GM21737 (cell line): Measurements from ENCODE around the gene CFHR3.
"Not testable (repeated sequence)": the region's sequence is repeated elsewhere in the genome, so short reads cannot be mapped to it uniquely, and the experiment has no call there.

ENCODE experiments used
- ATAC-seq: cut with Tn5 transposase; IDR thresholded peaks from one replicate; pipeline ENCODE4 v1.9.1; 2021; ENCODE audit warnings: mild to moderate bottlenecking, moderate library complexity; ENCODE audit not compliant: unreplicated experiment

Gene CFHR3

DNA sequence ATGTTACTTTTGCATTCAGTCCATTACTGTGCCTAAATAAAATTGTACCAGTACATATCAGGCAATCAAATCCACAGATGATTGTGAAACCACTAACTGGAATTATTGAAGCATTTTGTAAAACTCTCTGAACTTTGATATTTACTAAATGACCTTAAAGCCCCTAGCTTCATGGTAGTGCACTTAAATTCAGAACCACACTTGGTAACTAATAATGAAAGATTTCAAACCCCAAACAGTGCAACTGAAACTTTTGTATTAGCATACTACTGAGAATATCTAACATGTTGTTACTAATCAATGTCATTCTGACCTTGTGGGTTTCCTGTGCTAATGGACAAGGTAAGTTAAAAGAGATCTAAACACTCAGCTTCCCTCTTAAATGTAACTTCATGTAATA is at the start of gene CFHR3:
TSS of gene CFHR3 (plus strand) at position 238 of the 400 bp plus-strand sequence. CDS start at position 285, 47 bp downstream.
- ATAC-seq: peak; percentile 78

DNA sequence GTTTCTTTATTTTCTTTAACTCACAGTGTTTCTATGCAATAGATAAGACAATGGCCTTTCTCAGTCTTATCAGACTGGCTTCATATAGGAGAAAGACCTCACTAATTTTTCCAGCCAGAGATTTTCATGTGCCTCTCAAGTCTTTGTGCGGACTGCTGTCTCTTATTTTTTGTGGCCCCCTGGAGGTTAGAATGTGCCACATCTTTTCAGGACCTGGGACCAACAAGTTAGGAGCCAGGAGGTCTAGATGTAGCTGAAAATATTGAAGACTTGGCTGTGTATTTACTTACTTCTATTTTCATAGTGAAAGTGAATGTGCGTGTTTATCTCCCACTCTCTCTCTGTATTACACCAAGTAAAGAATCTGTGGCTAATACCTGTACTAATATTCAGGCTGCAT is 42.1 kb upstream of the CFHR3 start:
- no peak for ATAC-seq

GRCh38 chr1:196733091-196733970 is 41.3 kb upstream of the CFHR3 start:
- ATAC-seq: no peak

DNA sequence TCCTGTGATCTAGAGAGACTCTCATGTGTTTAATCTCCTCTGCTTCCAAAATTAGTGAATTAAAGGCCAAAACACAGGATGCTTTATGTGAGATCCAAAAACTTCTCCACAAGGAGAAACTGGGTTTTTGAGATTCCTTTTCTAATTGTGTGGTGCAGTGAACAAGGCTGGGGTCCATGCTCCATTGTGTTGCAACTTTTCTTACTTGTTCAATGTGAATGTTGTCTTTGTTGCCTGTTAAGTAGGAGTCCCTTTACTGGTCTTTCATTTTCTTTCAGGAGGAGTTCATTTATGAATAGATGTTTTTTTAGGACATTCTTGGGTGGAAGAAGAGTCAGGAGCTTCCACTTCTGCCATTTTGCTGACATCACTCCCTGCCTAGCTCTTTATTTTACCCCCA is 40.6 kb upstream of the CFHR3 start:
- no peak for ATAC-seq

DNA sequence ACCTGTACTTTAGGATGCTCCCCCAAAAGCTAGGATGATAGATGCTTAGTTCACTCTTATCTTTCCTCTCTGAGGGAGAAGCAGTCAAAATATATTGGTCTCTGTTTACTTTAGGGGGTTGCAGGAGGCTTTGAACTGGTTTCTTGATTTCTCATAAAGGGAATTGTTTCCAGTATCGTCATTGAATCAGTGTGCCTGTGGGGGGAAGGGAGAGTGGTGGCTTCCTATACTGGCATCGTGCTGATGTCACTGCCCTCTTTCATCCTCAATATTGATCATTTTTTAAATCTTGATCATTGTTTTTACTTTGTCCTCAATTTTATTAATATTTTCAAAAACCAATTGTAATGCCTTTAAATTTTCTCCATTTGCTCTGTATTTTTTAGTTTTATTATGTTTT is 40.2 kb upstream of the CFHR3 start:
- no peak for ATAC-seq

DNA sequence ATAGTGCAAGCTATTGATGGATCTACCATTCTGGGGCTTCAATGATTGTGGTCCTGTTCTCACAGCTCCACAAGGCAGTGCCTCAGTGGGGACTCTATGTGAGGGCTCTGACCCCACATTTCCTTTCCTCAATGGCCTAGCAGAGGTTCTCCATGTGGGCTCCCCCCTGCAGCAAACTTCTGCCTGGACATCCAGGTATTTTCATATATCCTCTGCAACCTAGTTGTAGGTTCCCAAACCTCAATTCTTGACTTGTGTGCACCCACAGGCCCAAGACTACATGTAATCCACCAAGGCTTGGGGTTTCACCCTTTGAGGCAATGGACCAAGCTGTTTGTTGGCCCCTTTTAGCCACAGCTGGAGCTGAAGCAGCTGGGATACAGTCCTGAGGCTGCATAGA is 35.9 kb upstream of the CFHR3 start:
- no peak for ATAC-seq

DNA sequence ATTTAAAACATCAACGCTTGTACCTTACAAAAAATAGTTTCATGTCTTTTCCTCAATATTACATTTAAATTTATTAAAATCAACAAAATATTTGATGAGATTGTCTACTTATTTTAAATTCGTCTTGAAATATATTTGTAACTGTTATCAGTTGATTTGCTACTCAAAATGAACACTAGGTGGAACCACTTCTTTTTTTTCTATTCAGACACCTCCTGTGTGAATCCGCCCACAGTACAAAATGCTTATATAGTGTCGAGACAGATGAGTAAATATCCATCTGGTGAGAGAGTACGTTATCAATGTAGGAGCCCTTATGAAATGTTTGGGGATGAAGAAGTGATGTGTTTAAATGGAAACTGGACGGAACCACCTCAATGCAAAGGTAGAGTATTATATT is 31.4 kb upstream of the CFHR3 start:
- not testable (repeated sequence) for ATAC-seq

DNA sequence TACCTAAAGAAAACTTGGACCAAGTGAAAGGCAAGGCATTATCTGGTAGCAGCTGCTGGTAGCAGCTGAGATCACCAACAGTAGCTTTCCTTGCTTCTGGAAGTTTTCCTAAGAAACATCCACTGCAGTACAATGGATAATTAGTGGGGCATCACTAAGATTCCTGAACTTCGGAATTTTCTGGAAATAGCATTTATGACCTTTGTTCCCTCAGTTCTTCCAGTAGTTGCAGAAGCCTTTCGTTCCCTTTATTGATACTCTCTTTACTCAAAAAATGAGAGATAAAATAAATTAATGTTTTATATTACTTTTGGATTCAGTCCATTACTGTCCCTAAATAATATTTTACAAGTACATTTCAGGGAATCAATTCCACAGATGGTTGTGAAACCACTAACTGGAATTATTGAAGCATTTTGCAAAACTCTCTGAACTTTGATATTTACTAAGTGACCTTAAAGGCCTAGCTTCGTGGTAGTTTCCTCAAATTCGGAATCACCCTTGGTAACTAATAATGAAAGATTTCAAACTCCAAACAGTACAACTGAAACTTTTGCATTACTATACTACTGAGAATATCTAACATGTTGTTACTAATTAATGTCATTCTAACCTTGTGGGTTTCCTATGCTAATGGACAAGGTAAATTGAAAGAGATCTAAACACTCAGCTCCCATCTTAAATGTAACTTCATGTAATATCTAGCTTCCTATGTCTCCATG is 9.5 kb upstream of the CFHR3 start:
- ATAC-seq: not testable (repeated sequence)

DNA sequence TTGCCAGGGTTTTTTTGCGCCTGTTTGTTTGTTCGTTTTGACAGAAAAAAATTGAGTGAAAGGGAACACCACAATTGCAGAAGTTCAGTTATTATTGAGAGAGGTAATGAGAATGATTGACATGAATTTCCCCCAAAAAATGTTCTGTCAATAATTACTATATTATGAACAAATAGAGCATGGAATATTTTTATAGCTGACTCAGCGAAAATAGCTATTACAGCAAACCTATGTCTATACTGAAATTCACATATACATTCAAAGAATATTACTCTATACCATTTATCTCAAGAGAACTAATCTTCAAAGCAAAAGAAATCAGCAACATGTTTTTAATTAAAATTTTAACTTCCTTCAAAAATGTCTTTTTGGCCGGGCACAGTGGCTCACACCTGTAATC is 4.8 kb upstream of the CFHR3 start:
- ATAC-seq: not testable (repeated sequence)

DNA sequence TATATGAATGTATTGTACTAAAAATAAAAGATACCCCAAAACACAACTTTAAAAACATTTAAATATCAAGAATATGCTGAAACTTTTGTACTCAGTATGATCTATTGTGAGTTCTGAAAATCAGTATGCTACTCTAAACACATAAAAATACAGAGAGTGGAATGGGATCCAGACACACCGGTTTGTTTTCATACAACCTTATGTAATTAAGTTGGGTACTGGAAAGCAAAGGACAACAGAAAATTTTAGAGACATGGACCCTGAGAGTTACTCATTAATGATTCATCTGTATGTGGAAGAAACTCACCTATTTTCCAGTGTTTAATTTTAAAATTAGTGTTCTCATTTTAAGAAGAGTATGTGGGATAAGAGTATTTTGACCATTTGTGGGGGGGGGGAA is 927 bp upstream of the CFHR3 start:
- no peak for ATAC-seq

GRCh38 chr1:196774175-196774574 is 465 bp upstream of the CFHR3 start:
- no peak for ATAC-seq

GRCh38 chr1:196777603-196778002 is 3.0 kb downstream of the CFHR3 start:
- ATAC-seq: no peak

- ATAC-seq: no peak
Observed at GRCh38 chr1:196779093-196779492, 4.5 kb downstream of the CFHR3 start.

GRCh38 chr1:196791252-196791651 is 16.6 kb downstream of the CFHR3 start:
- not testable (repeated sequence) for ATAC-seq

- not testable (repeated sequence) for ATAC-seq
Observed at GRCh38 chr1:196794103-196794502, 19.5 kb downstream of the CFHR3 start.

DNA sequence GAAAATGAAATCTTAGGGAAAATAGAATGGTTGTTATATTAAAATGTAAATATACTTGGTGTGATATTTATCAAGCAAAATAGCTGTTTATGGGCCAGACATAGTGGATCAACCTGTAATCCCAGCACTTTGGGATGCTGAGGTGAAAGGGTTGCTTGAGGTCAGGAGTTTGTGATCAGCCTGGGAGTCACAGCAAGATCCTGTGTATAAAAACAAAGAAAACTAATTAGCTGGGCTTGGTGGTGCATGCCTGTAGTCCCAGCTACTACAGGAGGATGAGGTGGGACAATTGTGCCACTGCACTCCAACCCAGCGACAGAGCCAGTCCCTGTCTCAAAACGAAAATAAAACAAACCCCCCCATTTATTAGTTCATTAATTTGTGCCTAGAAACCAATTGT is 23.3 kb downstream of the CFHR3 start:
- no peak for ATAC-seq

GRCh38 chr1:196801920-196802319 is 27.3 kb downstream of the CFHR3 start:
- not testable (repeated sequence) for ATAC-seq

DNA sequence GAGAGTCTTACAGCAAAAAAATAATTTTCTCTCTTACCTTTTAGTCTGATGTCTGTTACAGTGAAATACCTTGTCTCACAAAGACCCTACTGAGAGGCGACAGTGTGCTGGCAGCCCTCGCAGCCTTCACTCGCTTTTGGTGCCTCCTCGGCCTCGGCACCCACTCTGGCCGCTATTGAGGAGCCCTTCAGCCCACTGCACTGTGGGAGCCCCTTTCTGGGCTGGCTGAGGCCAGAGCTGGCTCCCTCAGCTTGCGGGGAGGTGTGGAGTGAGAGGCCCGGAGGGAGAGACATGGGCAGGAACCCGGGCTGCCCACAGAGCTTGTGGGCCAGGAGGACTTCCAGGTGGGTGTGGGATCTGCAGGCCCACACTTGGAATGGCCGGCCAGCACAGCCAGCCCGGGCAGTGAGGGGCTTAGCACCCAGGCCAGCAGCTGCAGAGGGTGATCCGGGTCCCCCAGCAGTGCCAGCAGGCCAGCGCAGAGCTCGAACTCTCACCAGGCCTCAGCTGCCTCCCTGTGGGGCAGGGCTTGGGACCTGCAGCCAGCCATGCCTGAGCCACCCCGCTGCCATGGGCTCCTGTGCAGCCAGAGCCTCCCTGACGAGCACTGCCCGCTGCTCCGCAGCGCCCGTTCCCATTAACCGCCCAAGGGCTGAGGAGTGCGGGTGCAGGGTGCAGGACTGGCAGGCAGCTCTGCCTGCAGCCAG is 34.0 kb downstream of the CFHR3 start:
- ATAC-seq: no peak

DNA sequence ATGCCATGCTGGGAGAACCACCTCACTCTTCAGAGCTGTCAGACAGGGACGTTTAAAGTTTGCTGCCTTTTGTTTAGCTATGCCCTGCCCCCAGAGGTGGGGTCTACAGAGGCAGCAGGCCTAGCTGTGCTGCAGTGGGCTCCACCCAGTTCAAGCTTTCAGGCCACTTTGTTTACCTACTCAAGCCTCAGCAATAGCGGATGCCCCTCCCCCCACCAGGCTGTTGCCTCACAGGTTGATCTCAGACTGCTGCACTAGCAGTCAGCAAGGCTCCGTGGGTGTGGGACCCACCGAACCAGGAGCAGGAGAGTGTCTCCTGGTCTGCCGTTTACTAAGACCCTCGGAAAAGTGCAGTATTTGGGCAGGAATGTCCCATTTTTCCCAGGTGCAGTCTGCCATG is 42.8 kb downstream of the CFHR3 start:
- ATAC-seq: not testable (repeated sequence)

- not testable (repeated sequence) for ATAC-seq
Observed at GRCh38 chr1:196819531-196819930, 44.9 kb downstream of the CFHR3 start, which contains the start of gene CFHR1. CFHR1 (plus strand) TSS chr1:196819731; CDS start chr1:196819845, 114 bp downstream.

- not testable (repeated sequence) for ATAC-seq
Observed at GRCh38 chr1:196827860-196828259, 53.2 kb downstream of the CFHR3 start.
